Measurements from ENCODE around the gene BARX1.

Gene BARX1

GRCh38 chr9:93949694-93950449 is 5.3 kb downstream of the BARX1 start:
- DNase-seq (ENCODE audit: low spot score), result no peak
- TF ChIP-seq CTCF (IDR thresholded peaks at IDR 0.05; ENCODE audit: extremely low read depth, missing control alignments), result no peak

GRCh38 chr9:93949073-93949693 is 6.0 kb downstream of the BARX1 start:
- DNase-seq (ENCODE audit: low spot score), result no peak
- no peak for TF ChIP-seq CTCF (IDR thresholded peaks at IDR 0.05; ENCODE audit: extremely low read depth, missing control alignments)

GRCh38 chr9:93948441-93949072 is 6.6 kb downstream of the BARX1 start:
- no peak for DNase-seq (ENCODE audit: low spot score)
- no peak for TF ChIP-seq CTCF (IDR thresholded peaks at IDR 0.05; ENCODE audit: extremely low read depth, missing control alignments)

GRCh38 chr9:93947409-93948070 is 7.6 kb downstream of the BARX1 start:
- DNase-seq (ENCODE audit: low spot score), result no peak
- TF ChIP-seq CTCF (IDR thresholded peaks at IDR 0.05; ENCODE audit: extremely low read depth, missing control alignments), result no peak

GRCh38 chr9:93946338-93946712 is 8.8 kb downstream of the BARX1 start:
- DNase-seq (ENCODE audit: low spot score), result no peak
- TF ChIP-seq CTCF (IDR thresholded peaks at IDR 0.05; ENCODE audit: extremely low read depth, missing control alignments), result no peak

- TF ChIP-seq CTCF (IDR thresholded peaks at IDR 0.05; ENCODE audit: extremely low read depth, missing control alignments), result no peak
- DNase-seq (ENCODE audit: low spot score), result no peak
Observed at GRCh38 chr9:93945400-93946337, 9.5 kb downstream of the BARX1 start.
